A673 (cell line): Measurements from ENCODE around the gene LAMA4. TPM values are rescaled to one million over a fixed set of nuclear protein-coding genes. Genes with fewer than 3 reads are reported as not detected.

Source experiments
- BruUV-seq: library from RNA; stranded (reverse); fragments of 400-500 nt; replicated peaks from 2 replicates; lab custom pipeline; 2021; lab: Mats Ljungman, UMichigan
- CTCF ChIA-PET: fragments of 300-600 bp; sonication (Branson Sonifier 250); formaldehyde crosslinking; loops from one replicate; lab custom pipeline; 2022; ENCODE audit warnings: antibody characterized with exemption; lab: Charles Lee
- POLR2A ChIA-PET: fragments of 300-600 bp; sonication (Branson Sonifier 250); formaldehyde crosslinking; loops from one replicate; lab custom pipeline; 2022; ENCODE audit warnings: antibody characterized with exemption; ENCODE audit not compliant: low non-redundant PET; lab: Charles Lee
- DNase-seq: peaks from one replicate; pipeline ENCODE4 v3.0.0-alpha.2; 2015; ENCODE audit warnings: low spot score
- H3K27ac ChIP-seq: fragments of 200-600 bp; sonication (generic); 2 replicates; pipeline ENCODE4 v1.5.1; 2016; ENCODE audit warnings: mixed run types, low read depth, mild to moderate bottlenecking, mixed read lengths, antibody characterized with exemption, low read length; ENCODE audit not compliant: poor library complexity, severe bottlenecking
- H3K27me3 ChIP-seq: fragments of 200-600 bp; sonication (generic); replicated peaks from 2 replicates; pipeline ENCODE4 v1.6.1; 2017; ENCODE audit warnings: mixed run types, low read depth, mild to moderate bottlenecking, mixed read lengths, antibody characterized with exemption, low read length; ENCODE audit not compliant: insufficient read depth, poor library complexity
- H3K36me3 ChIP-seq: fragments of 200-600 bp; sonication (generic); 2 replicates; pipeline ENCODE4 v1.6.1; 2016; ENCODE audit warnings: mixed run types, mild to moderate bottlenecking, mixed read lengths, antibody characterized with exemption, low read length; ENCODE audit not compliant: insufficient read depth, poor library complexity, severe bottlenecking
- H3K4me1 ChIP-seq: fragments of 200-600 bp; sonication (generic); 2 replicates; pipeline ENCODE4 v1.6.1; 2017; ENCODE audit warnings: mixed run types, mild to moderate bottlenecking, mixed read lengths, antibody characterized with exemption, low read length; ENCODE audit not compliant: insufficient read depth, poor library complexity, severe bottlenecking
- H3K4me3 ChIP-seq: fragments of 200-600 bp; sonication (generic); 2 replicates; pipeline ENCODE4 v1.5.1; 2016; ENCODE audit warnings: low read depth, mixed run types, mild to moderate bottlenecking, mixed read lengths, low read length; ENCODE audit not compliant: poor library complexity, severe bottlenecking
- H3K9me3 ChIP-seq: fragments of 200-600 bp; sonication (generic); 2 replicates; pipeline ENCODE4 v1.6.1; 2016; ENCODE audit warnings: mixed run types, low read depth, mild to moderate bottlenecking, mixed read lengths, antibody characterized with exemption, low read length; ENCODE audit not compliant: poor library complexity, severe bottlenecking
- CTCF ChIP-seq: fragments of 300-800, 200-600 bp; sonication (generic); conservative IDR thresholded peaks from 2 replicates; pipeline ENCODE4 v1.5.1; 2017; ENCODE audit warnings: low read depth, mild to moderate bottlenecking, antibody characterized with exemption, low read length, moderate library complexity, mixed read lengths
- EZH2 ChIP-seq: fragments of 200-600 bp; sonication (generic); IDR thresholded peaks from 2 replicates; pipeline ENCODE4 v1.6.1; 2017; ENCODE audit warnings: borderline replicate concordance, low read depth, mild to moderate bottlenecking, mixed read lengths, antibody characterized with exemption, low read length; ENCODE audit not compliant: poor library complexity, severe bottlenecking
- intact Hi-C: fragments of 100-400 bp; cut with micrococcal nuclease; formaldehyde crosslinking; loops from one replicate; pipeline ENCODE4 v1.10.0; 2022; ENCODE audit not compliant: unreplicated experiment
- total RNA-seq: library from RNA; stranded (reverse); gene quantifications from 2 replicates; pipeline ENCODE4 v1.2.3, GENCODE V29; 2021

The LAMA4 gene
- total RNA-seq, 1 experiment from 2014 or later, result 1.2 TPM

DNA sequence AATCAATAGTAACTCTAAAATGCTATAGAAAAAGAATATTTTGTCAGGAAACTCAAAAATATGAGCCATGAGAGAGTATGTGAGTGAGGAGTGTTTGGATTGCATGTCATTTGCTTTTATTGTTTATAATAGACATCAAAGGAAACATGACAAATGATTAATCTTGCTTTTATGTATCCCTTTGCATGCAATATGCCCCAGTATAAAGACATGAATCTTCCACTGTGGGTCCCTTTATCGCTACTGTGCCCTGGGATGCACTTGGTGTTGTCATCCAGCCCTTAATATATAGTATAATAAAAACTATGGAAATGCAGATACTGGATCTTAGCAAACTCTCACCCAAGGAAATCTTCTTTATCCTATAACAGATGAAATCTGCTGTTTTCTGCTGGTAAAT lies 77.3 kb downstream of the LAMA4 start:
- DNase-seq, result no peak
- H3K27ac ChIP-seq, result no peak overlapping the region
- no peaks in the 10 kb centered on the region for H3K9me3 ChIP-seq
- peaks cover 4% of the 10 kb centered on the region for H3K27me3 ChIP-seq
- BruUV-seq, result no TSS peak
- CTCF ChIA-PET, result no interaction called here
- no peak for TF ChIP-seq EZH2
- TF ChIP-seq CTCF, result no peak
- intact Hi-C loops, result no loop called here
- POLR2A ChIA-PET, result no interaction called here
- H3K4me3 ChIP-seq, result no peak overlapping the region
- H3K4me1 ChIP-seq, result no peaks in the 10 kb centered on the region
- H3K36me3 ChIP-seq, result no peaks in the 10 kb centered on the region

GRCh38 chr6:112176175-112176574 lies 78.2 kb downstream of the LAMA4 start:
- Histone ChIP-seq H3K27me3 (peaks cover 9% of the 10 kb centered on the region), H3K9me3 (no peaks in the 10 kb centered on the region), H3K36me3 (no peaks in the 10 kb centered on the region), H3K4me1 (no peaks in the 10 kb centered on the region), H3K27ac (no peak overlapping the region), H3K4me3 (no peak overlapping the region)
- CTCF ChIA-PET, result interaction anchor here (0.5 kb wide), 1 partner anchor 182 kb away, joined by 17 read pairs; no protein-coding TSS in a partner anchor
- DNase-seq, result no peak
- POLR2A ChIA-PET, result no interaction called here
- intact Hi-C loops, result no loop called here
- no peak for TF ChIP-seq EZH2
- TF ChIP-seq CTCF, result no peak
- no TSS peak for BruUV-seq

DNA sequence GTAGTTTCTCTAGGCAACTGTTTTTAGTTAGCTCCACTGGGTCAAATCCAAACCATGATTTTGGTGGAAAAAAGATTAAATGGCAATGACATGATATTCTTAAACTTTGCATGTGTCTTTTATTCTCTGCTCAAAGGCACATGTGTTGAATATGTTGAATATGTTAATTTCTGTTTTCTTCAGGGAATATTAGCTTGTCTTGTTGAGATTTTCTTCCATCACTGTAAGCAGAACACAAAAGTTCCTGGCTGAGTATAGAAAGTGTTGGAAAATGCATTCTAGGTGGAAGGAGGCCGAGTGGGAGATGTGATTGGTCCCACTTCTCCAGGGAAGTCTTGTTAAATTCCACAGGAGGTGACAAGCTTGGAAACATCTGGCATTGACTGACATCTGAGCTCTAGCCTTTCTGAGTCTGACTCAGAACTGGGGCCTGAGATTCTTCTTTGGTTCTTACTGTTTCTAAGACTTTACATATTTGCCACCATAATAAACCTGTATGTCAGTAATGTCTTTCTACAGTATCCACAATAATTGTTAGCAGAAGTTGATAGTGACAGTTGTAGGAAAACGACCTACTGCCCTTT lies 81.1 kb downstream of the LAMA4 start:
- POLR2A ChIA-PET, result no interaction called here

More for the DNA sequence above, 81.1 kb downstream of the LAMA4 start:
- Histone ChIP-seq H3K4me1 (no peaks in the 10 kb centered on the region), H3K27me3 (peaks cover 26% of the 10 kb centered on the region), H3K9me3 (no peaks in the 10 kb centered on the region), H3K36me3 (no peaks in the 10 kb centered on the region), H3K4me3 (no peak overlapping the region), H3K27ac (no peak overlapping the region)
- DNase-seq, result no peak
- CTCF ChIA-PET, result interaction anchor here (1.4 kb wide), 1 partner anchor 10 kb away, joined by 7 read pairs; no protein-coding TSS in a partner anchor
- intact Hi-C loops, result no loop called here
- no TSS peak for BruUV-seq
- TF ChIP-seq EZH2 (no peak), CTCF (no peak)
